Osteocyte (in vitro differentiated cells): ENCODE results near the gene ISM2. TPM values are rescaled to one million over a fixed set of nuclear protein-coding genes. Genes with fewer than 3 reads are reported as not detected.
"Not testable (repeated sequence)": the region's sequence is repeated elsewhere in the genome, so short reads cannot be mapped to it uniquely, and the experiment has no call there.

ENCODE experiments used
- DNase-seq: peaks from one replicate; pipeline ENCODE4 v3.0.0; 2021; ENCODE audit warnings: mixed read lengths; ENCODE audit not compliant: unreplicated experiment; ENCODE audit errors: extremely low spot score
- H3K27ac Mint-ChIP-seq: one replicate; pipeline ENCODE4 v1.8.0; 2021; ENCODE audit warnings: mild to moderate bottlenecking, mixed read lengths; ENCODE audit not compliant: unreplicated experiment
- H3K27me3 Mint-ChIP-seq: one replicate; pipeline ENCODE4 v1.8.0; 2021; ENCODE audit warnings: mixed read lengths; ENCODE audit not compliant: unreplicated experiment
- H3K36me3 Mint-ChIP-seq: one replicate; pipeline ENCODE4 v1.8.0; 2021; ENCODE audit warnings: mixed read lengths; ENCODE audit not compliant: unreplicated experiment
- H3K4me1 Mint-ChIP-seq: one replicate; pipeline ENCODE4 v1.8.0; 2021; ENCODE audit warnings: mixed read lengths; ENCODE audit not compliant: unreplicated experiment
- H3K4me3 Mint-ChIP-seq: one replicate; pipeline ENCODE4 v1.8.0; 2021; ENCODE audit warnings: mild to moderate bottlenecking, moderate library complexity, mixed read lengths; ENCODE audit not compliant: unreplicated experiment
- H3K9me3 Mint-ChIP-seq: one replicate; pipeline ENCODE4 v1.8.0; 2021; ENCODE audit warnings: mixed read lengths; ENCODE audit not compliant: unreplicated experiment
- CTCF ChIP-seq: fragments of 200-600 bp; sonication (generic); IDR thresholded peaks from 2 replicates; pipeline ENCODE4 v1.5.0; 2021; ENCODE audit warnings: antibody characterized with exemption, mild to moderate bottlenecking, moderate library complexity
- total RNA-seq: library from RNA; stranded (reverse); gene quantifications from 2 replicates; pipeline ENCODE4 v1.2.1, GENCODE V29; 2021

ISM2 gene
- total RNA-seq, 1 donor from 2014 or later, result not detected

- H3K27ac Mint-ChIP-seq, result no peak overlapping the region
- peaks cover 8% of the 10 kb centered on the region for H3K4me1 Mint-ChIP-seq
- H3K27me3 Mint-ChIP-seq, result no peaks in the 10 kb centered on the region
- H3K36me3 Mint-ChIP-seq, result peaks cover 11% of the 10 kb centered on the region
- TF ChIP-seq CTCF, result no peak
- DNase-seq, result no peak
- H3K4me3 Mint-ChIP-seq, result no peak overlapping the region
- H3K9me3 Mint-ChIP-seq, result no peaks in the 10 kb centered on the region
Measured at GRCh38 chr14:77529963-77530362, 31.3 kb upstream of the ISM2 start.

GRCh38 chr14:77529213-77529612 is 30.6 kb upstream of the ISM2 start:
- Mint-ChIP-seq H3K4me3 (no peak overlapping the region), H3K4me1 (peaks cover 8% of the 10 kb centered on the region), H3K27ac (no peak overlapping the region), H3K9me3 (no peaks in the 10 kb centered on the region), H3K27me3 (no peaks in the 10 kb centered on the region), H3K36me3 (peaks cover 9% of the 10 kb centered on the region)
- no peak for DNase-seq
- TF ChIP-seq CTCF, result no peak

- not testable (repeated sequence) for H3K4me3 Mint-ChIP-seq, DNase-seq, H3K36me3 Mint-ChIP-seq, H3K9me3 Mint-ChIP-seq, H3K27ac Mint-ChIP-seq, H3K4me1 Mint-ChIP-seq, H3K27me3 Mint-ChIP-seq
Measured at GRCh38 chr14:77528701-77529100, 30.1 kb upstream of the ISM2 start.

- H3K36me3 Mint-ChIP-seq, result peaks cover 11% of the 10 kb centered on the region
- TF ChIP-seq CTCF, result no peak
- no peaks in the 10 kb centered on the region for H3K9me3 Mint-ChIP-seq
- peak overlapping the region; percentile 18 for H3K27ac Mint-ChIP-seq
- DNase-seq, result no peak
- H3K27me3 Mint-ChIP-seq, result no peaks in the 10 kb centered on the region
- no peak overlapping the region for H3K4me3 Mint-ChIP-seq
- peaks cover 8% of the 10 kb centered on the region for H3K4me1 Mint-ChIP-seq
Measured at GRCh38 chr14:77526266-77526665, 27.6 kb upstream of the ISM2 start.

GRCh38 chr14:77524536-77524935 is 25.9 kb upstream of the ISM2 start:
- peaks cover 16% of the 10 kb centered on the region for H3K36me3 Mint-ChIP-seq
- H3K27me3 Mint-ChIP-seq, result no peaks in the 10 kb centered on the region
- peaks cover 8% of the 10 kb centered on the region for H3K4me1 Mint-ChIP-seq
- H3K27ac Mint-ChIP-seq, result no peak overlapping the region
- no peaks in the 10 kb centered on the region for H3K9me3 Mint-ChIP-seq
- no peak for DNase-seq
- TF ChIP-seq CTCF, result no peak
- no peak overlapping the region for H3K4me3 Mint-ChIP-seq

GRCh38 chr14:77523109-77523508 is 24.5 kb upstream of the ISM2 start:
- no peak for DNase-seq
- H3K4me1 Mint-ChIP-seq, result peaks cover 8% of the 10 kb centered on the region

More at GRCh38 chr14:77523109-77523508, 24.5 kb upstream of the ISM2 start:
- TF ChIP-seq CTCF, result no peak
- no peak overlapping the region for H3K4me3 Mint-ChIP-seq
- no peak overlapping the region for H3K27ac Mint-ChIP-seq
- H3K27me3 Mint-ChIP-seq, result no peaks in the 10 kb centered on the region
- no peaks in the 10 kb centered on the region for H3K9me3 Mint-ChIP-seq
- peaks cover 16% of the 10 kb centered on the region for H3K36me3 Mint-ChIP-seq
